HG03135 (cell line): Measurements from ENCODE around the gene UGT1A10.
"Not testable (repeated sequence)": the region's sequence is repeated elsewhere in the genome, so short reads cannot be mapped to it uniquely, and the experiment has no call there.

ENCODE experiments used
- ATAC-seq: cut with Tn5 transposase; IDR thresholded peaks from one replicate; pipeline ENCODE4 v1.9.1; 2021; ENCODE audit warnings: mild to moderate bottlenecking, moderate library complexity; ENCODE audit not compliant: unreplicated experiment

The UGT1A10 gene

DNA sequence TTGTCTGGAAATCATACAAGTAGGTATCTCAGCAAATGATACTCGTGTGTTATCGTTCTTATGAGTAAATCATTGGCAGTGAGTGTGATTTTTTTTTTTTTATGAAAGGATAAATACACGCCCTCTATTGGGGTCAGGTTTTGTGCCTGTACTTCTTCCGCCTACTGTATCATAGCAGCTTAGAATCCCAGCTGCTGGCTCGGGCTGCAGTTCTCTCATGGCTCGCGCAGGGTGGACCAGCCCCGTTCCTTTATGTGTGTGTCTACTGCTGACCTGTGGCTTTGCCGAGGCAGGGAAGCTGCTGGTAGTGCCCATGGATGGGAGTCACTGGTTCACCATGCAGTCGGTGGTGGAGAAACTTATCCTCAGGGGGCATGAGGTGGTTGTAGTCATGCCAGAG, at the start of gene UGT1A10:
UGT1A10 (plus strand) TSS at position 143 of the 400 bp plus-strand sequence; CDS start at position 218, 75 bp downstream.
- ATAC-seq, result not testable (repeated sequence)

DNA sequence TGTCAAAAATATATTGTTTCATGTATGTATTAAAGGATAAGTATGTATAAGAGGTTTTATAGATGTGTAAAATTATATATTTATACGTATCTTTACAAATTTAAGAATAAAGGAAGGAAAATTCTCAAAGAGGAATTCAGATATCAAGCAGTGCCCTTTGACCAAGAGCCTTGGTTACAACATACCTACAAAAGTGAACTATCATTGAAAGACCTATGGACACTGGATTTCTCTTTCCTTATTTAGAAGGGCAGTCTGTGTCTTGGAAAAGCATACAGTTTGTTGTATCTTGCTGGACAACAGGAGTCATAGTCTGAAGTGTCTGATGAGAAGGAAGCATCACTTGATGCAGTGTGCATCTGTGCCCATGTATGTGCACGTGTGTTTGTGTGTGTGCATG, 47.8 kb upstream of the UGT1A10 start:
- ATAC-seq, result no peak

DNA sequence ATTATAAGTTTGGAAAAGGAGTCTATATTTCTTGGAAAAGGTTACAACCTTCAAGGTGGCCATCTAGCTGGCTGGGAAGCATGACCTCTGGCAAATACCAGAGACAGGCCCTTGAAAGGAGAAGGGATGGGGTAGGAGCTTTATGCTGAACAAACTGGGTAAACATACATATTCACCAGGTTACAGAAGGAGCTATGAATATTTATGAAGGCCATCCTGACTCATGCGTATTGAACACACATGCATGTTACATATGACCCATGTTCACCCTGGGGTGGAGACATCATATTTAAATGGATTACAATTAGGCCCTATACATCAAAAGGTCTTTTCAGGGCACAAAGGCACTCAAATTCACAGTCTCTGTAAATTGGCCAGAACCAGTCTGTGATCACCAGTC, 43.5 kb upstream of the UGT1A10 start:
- not testable (repeated sequence) for ATAC-seq

DNA sequence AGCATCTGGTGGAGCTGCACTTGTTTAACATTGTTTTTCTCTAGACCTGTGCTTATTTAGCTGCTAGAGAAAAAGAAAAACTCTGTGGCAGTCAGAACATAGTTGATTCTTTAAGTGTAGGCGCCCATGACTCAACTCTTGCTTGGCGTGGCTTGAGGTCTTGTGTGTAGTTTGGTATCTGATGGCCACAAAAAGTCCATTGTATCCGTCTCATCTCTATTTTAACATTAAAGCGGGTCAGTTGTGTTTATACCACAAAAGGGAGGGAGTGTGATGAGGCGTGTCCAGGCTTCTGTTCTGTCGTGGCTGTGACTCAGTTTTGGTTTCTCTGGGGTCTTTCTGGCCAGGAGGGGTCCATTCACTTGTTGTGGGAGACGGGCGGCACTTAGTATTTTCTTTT, 43.0 kb upstream of the UGT1A10 start:
- ATAC-seq, result no peak

DNA sequence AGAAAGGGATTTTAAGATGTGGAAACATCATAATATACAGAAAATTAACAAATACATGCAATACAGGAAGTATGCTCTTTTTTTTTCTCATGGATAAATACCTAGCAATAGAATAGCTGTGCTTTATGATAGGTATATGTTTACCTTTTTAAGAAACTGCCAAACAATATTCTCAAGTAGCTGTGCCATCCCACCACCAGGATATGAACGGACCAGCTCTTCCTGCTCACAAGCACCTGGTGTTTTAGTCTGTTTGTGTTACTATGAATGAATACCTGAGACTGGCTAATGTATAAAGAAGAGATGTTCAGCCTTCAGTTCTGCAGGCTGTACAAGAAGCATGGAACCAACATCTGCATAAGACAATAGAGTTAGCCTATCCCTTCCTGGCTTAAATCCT, 38.7 kb upstream of the UGT1A10 start:
- no peak for ATAC-seq

DNA sequence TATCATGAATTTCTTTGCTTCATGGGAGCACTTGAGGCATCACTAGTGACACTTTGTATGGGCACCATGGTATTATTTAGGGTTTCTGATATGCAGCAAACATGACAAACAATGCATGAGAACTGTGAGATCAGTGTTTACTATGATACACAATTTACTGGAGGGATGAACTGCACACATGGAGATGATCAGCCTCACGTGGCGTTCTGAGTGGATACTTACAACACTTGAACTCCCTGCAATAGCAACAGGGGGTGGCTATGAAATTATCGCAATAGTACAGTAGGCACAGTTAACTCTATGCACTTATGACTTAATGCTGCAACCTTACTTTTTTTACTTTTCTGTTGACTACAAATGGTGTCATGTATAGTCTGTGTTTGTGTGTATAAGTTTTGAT, 37.3 kb upstream of the UGT1A10 start:
- no peak for ATAC-seq

DNA sequence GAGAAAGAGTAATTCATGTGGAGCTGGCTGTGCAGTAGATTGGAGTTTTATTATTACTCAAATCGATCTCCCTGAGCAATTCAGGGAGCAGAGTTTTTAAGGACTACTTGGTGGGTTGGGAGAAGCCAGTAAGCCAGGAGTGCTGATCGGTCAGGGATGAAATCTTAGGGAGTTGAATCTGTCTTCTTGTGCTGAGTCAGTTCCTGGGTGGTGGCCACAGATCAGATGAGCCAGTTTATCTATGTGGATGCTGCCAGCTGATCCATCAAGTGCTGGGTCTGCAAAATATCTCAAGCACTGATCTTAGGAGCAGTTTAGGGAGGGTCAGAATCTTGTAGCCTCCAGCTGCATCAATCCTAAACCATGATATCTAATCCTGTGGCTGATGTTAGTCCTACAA, 35.9 kb upstream of the UGT1A10 start:
- ATAC-seq, result no peak

DNA sequence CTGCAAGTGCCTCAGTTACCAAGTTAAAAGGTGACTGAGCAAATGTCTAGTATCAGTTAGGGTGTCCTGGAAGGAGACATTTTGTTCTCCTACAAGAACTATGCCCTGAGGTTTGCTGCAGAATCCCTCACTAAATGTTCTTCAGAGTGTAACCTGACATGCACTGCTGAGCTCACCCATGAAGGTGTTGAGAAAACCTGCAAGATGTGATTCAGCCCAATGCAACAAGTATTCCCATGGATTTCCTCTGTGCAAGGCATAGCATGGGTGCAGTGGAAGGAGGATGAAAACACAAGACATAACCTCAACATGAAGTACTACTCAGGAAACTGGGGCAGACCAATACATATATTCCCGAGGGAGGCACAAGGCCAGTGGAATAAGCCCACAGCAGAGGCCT, 34.2 kb upstream of the UGT1A10 start:
- ATAC-seq, result no peak

DNA sequence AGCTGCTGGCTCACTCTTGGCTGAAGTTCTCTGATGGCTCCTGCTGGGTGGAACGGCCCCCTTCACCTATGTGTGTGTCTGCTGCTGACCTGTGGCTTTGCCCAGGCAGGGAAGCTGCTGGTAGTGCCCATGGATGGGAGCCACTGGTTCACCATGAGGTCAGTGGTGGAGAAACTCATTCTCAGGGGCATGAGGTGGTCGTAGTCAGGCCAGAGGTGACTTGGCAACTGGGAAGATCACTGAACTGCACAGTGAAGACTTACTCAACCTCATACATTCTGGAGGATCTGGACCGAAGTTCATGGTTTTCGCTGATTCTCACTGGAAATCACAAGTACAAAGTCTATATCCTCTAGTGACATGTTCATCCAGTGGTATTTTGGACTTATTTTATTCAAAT, 32.7 kb upstream of the UGT1A10 start:
- no peak for ATAC-seq

DNA sequence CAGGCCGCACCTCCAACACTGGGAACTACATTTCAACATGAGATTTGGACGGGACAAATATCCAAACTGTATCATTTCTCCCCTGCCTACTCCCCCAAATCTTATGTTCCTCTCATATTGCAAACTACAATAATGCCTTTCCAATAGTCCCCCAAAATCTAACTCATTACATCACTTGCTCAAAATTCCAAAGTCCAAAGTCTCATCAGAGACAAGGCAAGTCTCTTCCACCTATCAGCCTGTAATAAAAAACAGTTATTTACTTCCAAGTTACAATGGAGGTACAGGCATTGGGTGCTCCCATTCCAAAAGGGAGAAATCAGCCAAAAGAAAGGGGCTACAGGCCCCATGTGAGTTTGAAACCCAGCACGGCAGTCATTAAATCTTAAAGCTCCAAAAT, 31.4 kb upstream of the UGT1A10 start:
- ATAC-seq, result no peak

DNA sequence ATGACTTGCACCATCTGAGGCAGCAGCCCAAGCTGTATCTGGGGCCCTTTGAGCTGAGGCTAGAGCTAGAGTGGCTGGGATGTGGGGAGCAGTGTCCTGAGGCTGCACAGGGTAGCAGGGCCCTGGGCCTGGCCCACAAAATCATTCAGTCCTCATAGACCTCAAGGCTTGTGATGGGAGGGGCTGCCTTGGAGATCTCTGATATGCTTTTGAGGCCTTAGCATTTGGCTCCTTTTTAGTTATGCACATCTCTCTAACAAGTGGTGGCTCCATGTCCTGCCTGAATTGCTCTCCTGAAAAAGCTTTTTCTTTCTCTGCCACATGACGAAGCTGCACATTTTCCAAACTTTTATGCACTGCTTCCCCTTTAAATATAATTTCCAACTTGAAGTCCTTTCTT, 30.6 kb upstream of the UGT1A10 start:
- no peak for ATAC-seq

DNA sequence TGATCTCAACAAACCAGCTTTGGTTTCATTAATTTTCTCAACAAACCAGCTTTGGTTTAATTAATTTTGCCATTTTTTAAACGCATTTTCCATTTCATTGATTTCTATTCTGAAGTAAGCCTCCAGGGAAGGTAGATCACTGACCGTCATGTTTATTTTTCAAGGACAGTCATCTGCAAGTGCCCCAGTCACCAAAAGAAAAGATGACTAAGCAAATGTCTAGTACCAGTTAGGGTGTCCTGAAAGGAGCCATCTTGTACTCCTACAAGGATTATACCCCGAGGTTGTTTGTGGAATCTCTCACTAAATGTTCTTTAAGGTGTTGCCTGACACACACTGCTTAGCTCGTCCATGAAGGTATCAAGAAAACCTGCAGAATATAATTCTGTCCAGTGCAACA, 25.0 kb upstream of the UGT1A10 start:
- no peak for ATAC-seq

DNA sequence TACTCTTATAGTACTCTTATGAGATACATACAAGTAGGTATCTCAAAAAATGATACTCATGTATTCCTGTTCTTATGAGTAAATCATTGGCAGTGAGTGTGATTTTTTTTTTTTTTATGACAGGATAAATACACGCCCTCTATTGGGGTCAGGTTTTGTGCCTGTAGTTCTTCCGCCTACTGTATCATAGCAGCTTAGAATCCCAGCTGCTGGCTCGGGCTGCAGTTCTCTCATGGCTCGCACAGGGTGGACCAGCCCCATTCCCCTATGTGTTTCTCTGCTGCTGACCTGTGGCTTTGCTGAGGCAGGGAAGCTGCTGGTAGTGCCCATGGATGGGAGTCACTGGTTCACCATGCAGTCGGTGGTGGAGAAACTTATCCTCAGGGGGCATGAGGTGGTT, 18.8 kb upstream of the UGT1A10 start, which contains the start of gene UGT1A8:
UGT1A8 (plus strand) TSS at position 158 of the 400 bp plus-strand sequence; CDS start at position 233, 75 bp downstream.
- not testable (repeated sequence) for ATAC-seq

DNA sequence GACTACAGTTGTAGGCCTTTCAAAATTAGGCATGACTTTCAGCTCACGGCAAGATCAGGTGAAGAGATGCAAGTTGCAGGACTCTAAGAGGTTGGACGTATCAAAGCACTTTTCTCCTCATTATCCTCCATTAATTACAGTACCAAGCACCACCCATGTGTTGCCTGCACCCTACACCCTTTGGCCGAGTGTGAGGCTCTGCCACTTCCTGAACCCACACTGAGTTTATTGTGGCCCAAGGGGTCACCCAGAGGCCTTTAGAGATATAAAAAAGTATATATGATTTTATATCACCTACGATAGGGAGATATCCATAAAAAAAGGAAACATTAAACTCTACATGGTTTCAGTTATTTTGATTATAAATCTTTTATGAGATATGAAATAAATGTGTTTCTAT, 16.0 kb upstream of the UGT1A10 start:
- no peak for ATAC-seq

DNA sequence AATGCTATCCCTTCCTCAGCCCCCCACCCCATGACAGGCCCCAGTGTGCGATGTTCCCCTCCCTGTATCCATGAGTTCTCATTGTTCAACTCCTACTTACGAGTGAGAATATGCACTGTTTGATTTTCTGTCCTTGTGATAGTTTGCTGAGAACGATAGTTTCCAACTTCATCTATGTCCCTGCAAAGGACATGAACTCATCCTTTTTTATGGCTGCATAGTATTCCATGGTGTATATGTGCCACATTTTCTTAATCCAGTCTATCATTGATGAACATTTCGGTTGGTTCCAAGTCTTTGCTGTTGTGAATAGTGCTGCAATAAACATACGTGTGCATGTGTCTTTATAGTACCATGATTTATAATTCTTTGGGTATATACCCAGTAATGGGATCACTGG, 14.4 kb upstream of the UGT1A10 start:
- ATAC-seq, result not testable (repeated sequence)

DNA sequence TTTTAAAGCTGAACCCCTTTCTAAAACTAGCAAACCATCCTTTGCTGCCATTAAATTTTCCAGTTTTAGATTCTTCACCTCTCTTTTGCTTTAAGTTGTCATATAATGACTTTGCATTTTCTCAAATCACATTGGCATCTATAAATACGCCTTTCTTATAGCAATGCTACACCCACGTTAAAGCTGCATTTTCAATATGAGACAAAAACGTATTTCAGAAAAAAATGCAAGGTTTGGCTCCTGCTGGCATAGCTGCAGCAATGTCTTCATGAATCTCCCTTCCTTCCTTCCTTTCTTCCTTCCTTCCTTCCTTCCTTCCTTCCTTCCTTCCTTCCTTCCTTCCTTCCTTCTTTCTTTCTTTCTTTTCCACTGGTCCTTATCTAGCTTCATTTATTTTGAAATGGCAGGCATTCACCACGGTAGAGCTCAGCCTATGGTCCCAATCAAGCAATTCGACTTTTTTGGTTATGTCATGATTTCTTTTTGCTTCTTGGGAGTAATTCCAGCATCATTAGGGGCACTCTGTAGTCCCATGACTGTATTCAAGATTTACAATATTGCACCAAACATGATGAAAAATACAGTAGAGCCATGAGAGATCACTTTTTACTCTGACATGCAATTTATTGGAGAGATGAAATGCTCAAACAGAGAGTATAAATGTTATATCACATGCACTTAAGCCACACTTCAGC, 8.8 kb upstream of the UGT1A10 start:
- no peak for ATAC-seq

DNA sequence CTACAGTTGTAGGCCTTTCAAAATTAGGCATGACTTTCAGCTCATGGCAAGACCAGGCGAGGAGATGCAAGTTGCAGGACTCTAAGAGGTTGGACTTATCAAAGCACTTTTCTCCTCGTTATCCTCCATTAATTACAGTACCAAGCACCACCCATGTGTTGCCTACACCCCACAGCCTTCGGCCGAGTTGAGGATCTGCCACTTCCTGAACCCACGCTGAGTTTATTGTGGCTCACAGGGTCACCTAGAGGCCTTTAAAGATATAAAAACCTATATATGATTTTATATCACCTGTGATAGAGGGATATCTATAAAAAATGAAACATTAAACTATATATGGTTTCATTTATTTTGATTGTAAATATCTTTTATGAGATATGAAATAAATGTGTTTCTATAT, 2.6 kb downstream of the UGT1A10 start:
- ATAC-seq, result no peak

DNA sequence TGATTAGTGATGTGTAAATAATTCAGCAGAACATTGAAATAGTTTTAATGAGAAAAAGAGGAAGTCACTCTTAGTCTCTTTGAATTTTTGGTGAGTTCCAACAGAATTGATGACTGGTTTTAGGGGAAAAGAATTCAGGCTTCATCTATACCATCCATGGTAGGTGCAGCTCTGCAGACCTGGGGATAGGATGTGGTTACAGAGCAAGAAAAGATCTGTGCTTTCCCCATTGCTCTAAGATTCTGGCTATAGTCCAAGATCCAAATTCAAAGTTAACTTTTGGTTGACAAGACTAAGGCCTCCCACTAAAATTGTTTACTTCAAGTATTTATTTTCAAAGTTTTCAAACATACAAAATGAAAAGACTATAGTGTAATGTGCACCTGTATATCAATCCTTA, 3.6 kb downstream of the UGT1A10 start:
- ATAC-seq, result no peak

DNA sequence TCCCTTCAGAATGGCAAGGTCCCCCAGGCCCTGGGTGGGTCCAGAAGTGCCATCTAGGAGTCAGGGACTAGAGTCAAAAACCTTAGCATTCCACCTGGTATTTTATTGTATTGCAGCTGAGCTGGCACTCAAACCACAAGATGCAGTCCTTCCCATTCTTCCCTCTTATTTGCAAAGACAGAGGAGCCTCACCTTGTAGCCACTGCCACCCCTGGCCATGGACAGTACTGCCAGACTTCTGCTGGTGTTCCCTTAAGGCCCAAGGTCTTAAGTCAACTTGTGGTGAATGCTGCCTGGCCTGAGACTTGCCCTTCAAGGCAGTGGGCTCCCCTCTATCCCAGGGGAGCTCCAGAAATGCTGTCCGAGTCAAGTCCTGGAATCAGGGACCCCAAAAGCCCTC, 6.9 kb downstream of the UGT1A10 start:
- no peak for ATAC-seq

DNA sequence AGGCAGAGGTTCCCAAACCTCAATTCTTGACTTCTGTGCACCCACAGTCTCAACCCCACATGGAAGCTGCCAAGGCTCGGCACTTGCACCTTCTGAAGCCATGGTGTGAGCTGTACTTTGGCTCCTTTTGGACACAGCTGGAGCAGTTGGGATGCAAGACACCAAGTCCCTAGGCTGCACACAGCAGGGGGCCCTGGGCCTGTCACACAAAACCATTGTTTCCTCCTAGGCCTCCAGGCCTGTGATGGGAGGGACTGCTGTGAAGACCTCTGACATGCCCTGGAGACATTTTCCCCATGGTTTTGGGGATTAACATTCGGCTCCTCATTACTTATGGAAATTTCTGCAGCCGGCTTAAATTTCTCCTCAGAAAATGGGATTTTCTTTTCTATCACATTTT, 9.8 kb downstream of the UGT1A10 start:
- not testable (repeated sequence) for ATAC-seq

DNA sequence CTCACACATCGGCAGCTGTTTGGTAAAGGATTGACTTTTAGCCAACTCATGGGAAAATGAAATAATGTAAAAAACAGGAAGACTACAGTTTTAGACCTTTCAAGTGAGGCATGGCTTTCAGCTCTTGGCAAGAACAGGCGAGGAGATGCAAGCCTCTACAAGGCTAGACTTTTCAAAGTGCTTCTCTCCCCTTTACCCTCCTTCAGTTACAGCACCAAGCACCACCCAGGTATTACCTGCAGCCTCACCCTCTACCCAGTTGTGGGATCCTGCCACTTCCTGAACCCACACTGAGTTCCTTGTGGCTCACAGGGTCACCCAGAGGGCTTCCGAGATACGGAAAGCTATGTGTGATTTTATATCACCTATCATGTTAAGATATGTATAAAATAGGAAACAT, 14.7 kb downstream of the UGT1A10 start:
- ATAC-seq, result no peak

DNA sequence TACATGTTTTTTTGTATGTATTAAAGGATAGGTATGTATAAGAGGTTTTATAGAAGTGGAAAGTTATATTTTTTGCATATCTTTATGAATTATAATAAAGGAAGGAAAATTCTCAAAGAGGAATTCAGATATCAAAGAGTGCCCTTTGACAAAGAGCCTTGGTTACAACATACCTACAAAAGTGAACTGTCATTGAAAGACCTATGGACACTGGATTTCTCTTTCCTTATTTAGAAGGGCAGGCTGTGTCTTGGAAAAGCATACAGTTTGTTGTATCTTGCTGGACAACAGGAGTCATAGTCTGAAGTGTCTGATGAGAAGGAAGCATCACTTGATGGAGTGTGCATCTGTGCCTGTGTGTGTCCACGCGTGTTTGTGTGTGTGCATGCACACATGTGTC, 15.2 kb downstream of the UGT1A10 start:
- ATAC-seq, result no peak

DNA sequence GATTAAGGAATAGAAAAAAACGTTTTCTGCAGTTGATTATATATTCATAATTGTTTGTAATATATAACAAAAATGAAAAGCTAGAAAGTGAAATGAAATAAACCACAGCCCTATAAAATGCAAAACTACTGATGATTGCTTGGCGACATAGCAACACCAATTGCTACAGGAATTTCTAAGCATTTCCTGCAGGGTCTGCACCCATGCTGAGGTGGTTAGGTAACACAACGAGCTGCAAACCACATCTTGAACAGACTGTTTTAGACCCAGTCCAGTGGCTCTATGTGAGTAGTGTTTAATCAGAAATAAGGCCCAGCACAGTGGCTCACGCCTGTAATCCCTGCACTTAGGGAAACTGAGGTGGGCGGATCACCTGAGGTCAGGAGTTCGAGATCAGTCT, 18.3 kb downstream of the UGT1A10 start:
- ATAC-seq, result no peak
